GM21576 (cell line): Measurements from ENCODE around the gene PKP4.

ENCODE experiments used
- ATAC-seq: cut with Tn5 transposase; IDR thresholded peaks from one replicate; pipeline ENCODE4 v1.9.1; 2021; ENCODE audit warnings: mild to moderate bottlenecking, moderate library complexity; ENCODE audit not compliant: unreplicated experiment

Gene PKP4

GRCh38 chr2:158580760-158581159, 124.0 kb downstream of the PKP4 start:
- no peak for ATAC-seq

DNA sequence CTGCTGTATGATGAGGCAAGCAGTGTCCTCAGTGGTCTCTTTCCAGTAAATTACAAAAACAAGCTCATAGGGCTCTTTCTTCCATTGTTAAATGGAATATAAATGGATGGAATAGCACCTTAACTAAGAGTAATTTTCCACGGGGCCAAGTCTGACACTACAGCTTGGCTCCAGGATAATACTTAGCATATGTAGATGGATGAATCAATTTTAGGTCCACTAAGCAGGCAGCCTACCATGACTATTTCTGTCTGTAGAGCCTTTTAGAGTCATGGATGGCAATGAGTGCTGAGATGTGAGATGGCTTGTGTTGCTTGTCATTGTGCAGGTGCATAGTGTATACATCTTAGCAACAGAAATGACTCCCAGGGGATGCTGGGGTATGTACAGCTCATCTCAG, 125.9 kb downstream of the PKP4 start:
- ATAC-seq = no peak

GRCh38 chr2:158583923-158584322, 127.2 kb downstream of the PKP4 start:
- no peak for ATAC-seq

DNA sequence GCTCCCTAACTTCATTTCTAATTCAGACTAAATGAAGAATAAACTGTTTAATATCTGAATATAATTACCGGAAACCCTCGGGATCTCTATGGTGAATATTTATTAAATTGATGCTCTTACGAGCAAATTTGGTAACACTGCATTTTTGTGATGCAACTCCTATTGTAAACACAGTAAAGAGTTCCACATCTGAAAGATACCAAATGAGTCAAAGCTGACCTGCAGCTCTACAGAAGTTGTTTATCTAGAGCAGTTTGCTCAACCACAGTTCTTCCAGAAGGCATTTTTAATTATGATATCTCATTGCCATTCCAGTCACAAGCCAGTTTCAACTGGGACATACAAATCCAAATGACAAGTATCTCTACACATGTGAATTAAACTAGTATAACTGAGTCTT, 129.7 kb downstream of the PKP4 start:
- ATAC-seq = no peak

DNA sequence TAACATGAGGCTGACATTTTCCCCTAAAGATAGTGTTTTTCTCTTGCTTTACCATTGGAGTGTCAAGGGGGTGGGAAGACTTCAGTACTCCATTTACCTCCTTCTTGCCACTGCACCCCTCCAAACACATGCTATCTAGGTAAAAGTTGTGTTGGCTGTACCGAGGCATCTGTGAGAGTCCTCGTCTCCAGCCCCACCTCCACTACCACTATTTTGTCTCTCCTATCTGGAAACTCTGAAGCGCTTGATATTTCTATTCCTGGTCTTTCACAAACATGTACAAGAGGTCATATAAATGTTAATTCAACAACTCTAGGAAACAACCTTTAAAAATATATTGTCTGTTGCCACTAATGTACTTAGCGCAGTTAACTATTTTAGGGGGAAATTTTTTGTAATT, 132.6 kb downstream of the PKP4 start:
- no peak for ATAC-seq

DNA sequence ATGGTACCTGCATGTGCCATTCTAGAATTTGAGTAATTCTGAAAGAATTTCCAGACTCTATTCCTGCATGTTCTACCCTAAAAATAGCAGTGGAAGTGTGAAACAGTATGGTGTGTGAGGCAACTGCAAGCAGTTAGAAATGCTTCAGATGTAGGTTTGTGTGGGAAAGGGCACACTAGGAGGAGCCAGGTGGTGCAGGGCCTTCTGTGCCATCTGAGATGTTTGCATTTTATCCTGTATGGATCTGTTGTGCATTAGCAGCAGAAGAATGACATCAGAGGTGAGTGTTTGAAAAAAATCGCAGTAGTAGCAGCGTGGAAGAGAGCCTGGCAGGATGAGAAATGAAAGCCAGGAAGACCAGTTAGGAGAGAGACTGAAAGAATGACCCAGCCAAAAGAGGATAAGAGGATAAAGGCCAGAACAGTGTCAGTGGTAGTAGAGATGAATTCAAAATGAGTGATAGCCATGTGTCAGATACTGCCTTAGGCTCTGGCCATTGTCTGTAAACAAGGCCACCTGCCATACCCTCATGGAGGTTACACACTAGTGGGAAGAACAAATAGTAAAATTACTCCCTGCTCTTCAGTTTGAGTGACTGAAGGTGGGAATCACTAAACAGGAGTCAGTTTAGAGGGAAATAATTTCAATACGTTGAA, 142.2 kb downstream of the PKP4 start:
- ATAC-seq = no peak

GRCh38 chr2:158599609-158600008, 142.9 kb downstream of the PKP4 start:
- ATAC-seq = no peak

DNA sequence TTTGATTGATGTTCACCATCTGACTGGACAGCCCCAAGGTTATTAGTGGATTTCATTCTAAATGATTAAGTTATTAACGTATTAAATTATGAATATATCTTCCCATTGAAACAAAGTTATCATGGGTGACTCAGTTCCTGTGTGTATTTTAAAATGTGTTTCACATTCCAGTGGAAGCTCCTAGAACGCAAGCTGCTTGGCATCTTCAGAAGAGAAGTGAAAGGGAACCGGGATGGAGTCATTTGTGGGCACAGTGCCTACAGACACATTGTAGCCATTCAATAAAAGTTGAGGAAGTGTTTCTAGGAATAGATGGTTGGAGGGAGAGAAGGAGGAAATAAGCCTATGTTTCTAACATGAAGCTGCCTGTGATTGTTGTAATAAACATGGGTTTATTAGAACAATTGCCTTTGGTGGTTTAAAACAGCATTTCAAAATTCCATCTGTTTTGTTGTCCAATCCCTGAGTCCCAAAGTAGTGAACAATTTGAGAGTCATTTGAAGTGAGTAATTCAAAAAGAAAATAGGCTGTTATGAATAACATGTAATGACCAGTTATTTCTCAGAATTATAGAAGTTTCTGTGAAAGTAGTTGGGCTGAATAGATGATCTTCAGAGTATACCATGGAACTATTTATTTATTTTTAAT, 143.5 kb downstream of the PKP4 start:
- ATAC-seq = no peak

DNA sequence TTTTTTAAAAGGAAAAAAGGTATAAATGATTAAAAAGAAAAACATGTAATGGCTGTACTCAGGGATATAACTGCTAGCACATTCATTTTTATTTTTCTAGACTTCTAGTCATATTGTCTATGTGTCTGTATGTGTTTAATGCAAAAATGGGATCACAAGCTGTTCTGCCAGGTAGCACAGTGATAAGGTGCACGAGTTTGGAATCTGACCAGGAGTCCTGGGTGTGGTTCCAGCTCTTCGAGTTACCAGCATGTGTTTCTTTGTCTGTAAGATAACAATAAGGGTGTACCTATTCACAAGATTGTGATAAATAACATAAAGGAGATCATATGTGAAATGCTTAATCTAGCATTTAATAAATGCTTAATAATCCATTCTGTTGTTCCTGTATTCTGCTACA, 145.3 kb downstream of the PKP4 start:
- ATAC-seq = no peak

GRCh38 chr2:158603205-158603604, 146.5 kb downstream of the PKP4 start:
- no peak for ATAC-seq

GRCh38 chr2:158603986-158604385, 147.2 kb downstream of the PKP4 start:
- ATAC-seq = no peak

DNA sequence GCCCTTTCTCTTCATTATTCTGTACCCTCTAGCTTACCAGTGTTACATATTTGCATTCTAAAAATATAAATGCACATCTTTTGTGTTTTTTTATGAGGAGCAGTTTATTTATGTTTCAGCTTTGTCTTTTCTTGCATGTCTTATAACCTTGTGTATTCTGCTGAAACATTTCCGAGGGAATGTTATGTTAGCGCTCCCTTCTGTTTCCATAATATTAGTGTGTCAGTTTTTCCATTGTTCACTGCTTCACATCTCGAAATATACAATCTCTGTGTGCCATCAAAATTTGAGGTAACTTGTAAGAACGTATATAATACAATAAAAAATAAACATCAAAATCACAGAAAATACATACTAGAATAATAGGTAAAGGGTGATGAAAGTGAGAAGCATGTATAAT, 153.3 kb downstream of the PKP4 start:
- ATAC-seq = no peak

DNA sequence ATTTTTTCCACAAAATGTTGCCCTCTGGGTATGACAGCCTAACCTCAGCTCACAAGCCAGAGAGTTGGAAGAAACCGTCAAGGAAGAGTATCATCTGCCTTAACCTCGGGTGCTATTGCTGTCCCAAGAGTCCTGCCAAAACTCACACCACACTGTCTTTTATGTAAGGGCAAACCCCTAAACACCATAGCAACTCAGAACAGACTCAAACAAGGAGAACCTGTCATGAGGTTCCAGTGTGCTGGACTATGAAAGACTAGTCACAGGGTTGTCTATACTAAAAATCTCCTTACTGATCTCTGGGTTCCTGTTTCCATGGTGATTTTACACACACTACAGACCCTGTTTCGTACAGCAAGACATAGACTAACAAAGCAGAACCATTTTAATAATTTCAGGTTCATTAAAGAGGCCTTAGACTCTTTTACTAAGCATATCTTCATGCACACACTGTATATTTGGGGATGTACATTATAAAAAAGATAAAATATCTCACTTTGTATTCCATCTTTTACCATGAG, 159.8 kb downstream of the PKP4 start:
- no peak for ATAC-seq

GRCh38 chr2:158618891-158619490, 162.2 kb downstream of the PKP4 start:
- ATAC-seq = no peak

DNA sequence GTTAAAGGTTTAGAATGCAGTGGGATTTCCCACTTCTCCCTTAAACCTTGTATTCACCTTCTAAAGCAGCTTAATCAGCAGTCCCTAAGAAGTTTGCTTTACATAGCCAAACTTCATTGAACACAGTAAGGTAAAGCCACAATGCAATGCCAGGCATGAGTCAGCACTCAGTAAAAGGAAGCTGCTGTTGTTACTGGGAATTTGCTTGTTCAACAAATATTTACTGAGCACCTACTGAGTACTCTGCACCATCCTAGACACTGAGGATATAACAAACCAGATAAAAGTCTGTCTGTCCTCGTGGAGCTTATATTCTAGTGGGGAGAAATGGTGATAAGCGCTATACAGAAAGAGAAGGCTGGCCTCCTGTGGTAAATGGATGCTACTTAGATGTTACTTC, 162.7 kb downstream of the PKP4 start:
- no peak for ATAC-seq

DNA sequence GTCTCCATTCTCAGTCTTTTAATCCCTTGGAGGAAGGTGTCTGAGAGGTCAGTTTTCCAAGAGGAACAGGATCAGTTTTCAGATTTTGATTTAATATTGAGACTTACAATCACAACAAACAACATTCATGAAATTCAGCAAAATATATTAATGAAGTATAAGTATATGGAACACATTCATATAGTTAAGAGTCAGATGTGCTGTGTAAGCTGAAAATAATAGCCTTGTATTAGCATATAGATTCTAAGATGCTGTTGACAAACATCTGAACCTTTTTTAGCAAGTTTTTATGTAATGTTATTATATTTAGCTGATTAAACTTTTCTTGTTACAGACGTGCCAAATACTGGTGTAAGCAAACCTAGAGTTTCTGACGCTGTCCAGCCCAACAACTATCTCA, 163.9 kb downstream of the PKP4 start:
- ATAC-seq = no peak

- ATAC-seq = no peak
These were observed 167.4 kb downstream of the PKP4 start for GRCh38 chr2:158624071-158624667.

GRCh38 chr2:158624961-158625360, 168.2 kb downstream of the PKP4 start:
- no peak for ATAC-seq

DNA sequence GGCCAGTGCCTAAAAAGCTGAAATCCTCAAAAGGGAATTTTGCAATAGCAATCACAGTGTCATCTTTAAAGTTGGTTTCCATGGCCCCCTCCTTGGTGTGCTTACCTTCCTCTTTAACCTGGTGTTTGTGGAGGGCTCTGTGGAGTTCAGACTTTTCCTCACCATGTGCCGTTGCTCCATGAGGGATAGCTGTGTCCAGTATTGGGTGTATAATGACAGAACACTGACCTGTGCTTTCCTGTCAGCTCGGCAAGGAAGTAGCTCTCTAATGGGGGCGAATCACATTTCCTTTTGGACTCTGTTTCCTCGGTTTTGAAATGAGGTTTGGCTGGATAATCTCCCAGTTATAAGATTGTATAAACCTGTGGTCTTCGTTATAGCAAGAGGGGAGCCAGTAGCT, 172.4 kb downstream of the PKP4 start:
- no peak for ATAC-seq

GRCh38 chr2:158633261-158633660, 176.5 kb downstream of the PKP4 start:
- no peak for ATAC-seq

DNA sequence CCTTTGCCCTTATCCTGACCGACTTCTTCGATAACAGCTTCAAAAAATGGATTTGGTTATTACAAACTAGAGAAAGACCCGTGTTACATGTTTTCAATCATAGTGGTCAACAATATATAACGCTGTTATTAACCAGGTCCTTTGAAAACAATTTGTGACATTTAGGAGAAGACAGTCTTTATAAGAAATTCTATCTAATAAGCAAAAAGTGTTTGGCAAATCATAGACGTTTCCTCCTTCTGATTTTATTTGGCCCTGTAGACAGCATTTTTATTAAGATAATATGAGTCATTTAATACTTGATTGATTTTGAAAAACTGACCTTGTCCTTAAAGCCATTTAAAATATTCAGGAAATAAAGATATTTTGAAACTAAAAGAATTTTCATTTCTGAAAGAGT, 177.9 kb downstream of the PKP4 start:
- ATAC-seq = no peak
